ENCODE data around the gene HSF2.
"Not testable (repeated sequence)": the region's sequence is repeated elsewhere in the genome, so short reads cannot be mapped to it uniquely, and the experiment has no call there.

The HSF2 gene

DNA sequence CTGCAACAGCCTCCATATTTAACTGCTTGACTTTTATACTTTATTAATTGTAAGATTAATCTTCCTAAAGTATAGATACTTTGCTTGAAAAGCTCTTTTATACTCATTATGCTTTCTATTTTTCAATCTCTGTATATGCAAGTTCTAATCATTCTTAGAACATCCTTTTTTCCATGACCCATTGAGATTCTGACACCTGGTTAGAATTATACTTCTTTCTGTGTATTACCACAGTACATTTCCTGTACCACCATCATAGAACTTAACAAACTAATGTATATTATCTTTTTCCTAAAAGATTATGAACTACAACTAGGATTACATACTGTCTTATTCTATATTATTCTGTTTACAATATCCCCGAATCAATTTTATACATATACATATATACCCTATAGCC, 58.6 kb downstream of the HSF2 start:
- no peak for DNase-seq

DNA sequence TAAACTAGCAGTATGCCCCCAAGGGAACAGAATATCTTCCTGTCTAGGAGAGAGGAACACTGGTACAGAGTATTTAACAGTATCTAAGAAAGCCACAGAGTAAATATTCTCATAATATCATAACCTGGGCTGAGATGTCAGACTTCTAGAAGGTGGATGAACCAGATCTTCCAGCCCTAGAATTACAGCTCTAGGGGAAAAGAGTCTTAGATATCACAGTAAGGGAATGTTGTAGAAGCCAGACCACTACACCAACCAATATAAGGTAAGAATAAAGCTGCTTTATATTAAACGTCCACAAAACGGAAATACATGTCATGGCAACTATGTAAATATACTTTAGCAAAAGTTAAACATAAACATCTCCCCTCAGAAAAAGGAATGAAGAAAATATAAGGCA, 59.8 kb downstream of the HSF2 start:
- no peak for DNase-seq

DNA sequence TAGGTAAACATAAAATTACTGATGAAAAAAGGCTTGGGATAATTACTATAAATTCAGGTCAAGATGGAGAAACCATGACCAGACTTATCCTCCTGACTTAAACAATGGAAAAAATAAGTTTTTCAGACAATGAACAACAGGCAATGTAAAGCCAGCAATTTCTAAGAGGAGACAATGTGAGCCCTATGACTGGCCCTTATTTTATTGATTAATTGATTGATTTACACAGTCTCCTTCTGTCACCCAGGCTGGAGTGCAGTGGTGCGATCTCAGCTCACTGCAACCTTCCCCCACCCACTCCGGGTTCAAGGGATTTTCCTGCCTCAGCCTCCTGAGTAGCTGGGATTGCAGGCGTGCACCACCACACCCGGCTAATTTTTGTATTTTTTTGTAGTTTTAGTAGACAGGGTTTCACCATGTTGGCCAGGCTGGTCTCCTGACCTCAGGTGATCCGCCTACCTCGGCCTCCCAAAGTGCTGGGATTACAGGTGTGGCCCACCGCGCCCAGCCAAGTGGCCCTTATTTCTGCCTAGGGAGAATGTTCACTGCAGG, 60.5 kb downstream of the HSF2 start:
- DNase-seq, result not testable (repeated sequence)

DNA sequence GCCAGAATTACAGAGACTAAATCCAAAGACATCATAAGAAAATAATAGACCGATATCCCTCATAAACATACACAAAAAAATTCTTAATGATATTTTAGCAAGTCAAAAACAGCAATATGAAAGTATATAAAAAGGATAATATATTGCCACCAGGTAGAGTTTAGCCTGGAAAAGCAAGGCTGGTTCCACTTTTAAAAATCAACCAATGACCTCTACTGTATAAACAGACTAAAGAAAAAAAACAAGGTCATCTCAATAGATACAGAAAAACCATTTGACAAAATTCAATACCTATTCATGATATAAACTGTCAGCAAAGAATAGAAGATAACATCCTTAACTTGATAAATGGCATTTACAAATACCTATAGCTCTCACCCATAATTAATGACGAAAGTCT, 62.4 kb downstream of the HSF2 start:
- DNase-seq, result no peak

DNA sequence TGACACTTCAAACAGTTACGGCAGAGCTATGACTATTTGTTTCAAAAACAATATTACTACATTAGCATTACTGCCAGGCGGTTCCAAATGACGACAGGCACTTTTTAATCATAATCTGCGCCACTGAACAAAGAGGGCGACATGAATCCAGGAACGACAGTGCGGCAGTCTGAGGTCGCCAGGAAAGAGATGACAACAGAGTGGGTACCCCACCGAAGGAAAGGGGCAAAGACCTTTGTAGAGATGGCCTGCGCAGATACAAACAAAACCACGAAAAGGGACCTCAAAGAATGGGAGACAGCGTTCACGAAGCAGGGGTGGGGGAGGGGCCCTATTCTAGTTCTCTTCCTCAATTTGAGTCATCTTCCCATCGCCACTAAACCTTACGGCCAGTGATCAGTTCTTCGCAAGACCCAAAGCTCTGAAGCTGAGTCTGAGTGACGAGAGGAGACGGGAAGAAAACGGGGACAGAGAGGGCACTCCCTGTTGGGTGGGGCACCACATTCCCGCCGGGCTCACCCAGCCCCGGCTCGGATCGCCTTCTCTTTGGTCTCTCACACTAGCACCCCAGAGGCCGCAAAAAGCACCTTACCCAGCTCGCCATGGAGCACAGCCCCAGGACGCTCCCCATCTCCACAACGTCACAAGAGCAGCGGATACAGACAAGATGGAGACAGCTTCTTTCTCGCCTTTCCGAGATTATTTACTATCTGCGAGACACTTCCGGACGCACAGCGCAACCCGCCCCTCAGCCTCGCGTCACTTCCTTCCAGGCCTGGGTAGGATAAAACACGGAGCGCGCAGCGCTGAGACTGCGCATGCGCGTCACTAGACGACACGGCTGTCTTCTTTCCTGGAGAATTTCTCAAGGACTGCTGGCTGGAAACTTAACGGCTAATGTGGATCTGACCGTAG, 71.9 kb downstream of the HSF2 start, which contains the start of gene SERINC1:
Gene SERINC1 (minus strand): TSS at position 701 of the 915 bp plus-strand sequence. CDS start 70 bp downstream, at position 631.
- DNase-seq, result peak; percentile 82 to 84

DNA sequence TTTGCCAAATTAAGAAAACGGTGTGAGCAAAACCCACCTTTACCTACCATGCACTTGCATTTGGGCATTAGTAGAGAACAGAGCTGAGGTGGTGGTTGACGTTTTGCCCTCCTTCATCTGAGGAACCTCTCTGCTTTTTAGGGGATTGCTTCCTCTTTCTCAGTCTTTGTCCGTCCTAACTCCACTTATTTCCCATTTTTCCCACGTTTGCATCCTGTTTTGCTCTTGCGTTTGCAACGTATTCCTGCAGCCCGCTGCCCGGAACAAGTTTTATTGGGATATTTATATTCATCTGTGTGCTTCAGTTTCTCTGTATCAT, 72.5 kb downstream of the HSF2 start:
- no peak for DNase-seq

DNA sequence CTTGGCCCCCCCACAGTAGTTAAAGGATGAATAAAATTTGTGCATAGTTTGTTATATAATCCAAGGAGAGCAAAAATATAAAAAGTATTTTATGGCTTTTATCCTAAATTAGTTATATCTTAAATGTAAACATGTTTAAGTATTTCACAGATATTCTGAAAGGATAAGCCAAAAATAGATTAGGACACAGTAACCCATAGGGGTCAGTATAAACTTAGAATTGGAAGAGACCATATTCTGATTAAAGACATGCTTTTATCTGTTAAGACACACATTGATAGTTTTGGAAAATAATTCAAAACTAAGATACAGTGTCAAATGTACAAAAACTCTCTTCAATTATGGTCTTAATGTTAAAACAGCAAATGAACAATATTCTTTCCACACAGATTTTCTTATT, 76.7 kb downstream of the HSF2 start:
- DNase-seq, result no peak

DNA sequence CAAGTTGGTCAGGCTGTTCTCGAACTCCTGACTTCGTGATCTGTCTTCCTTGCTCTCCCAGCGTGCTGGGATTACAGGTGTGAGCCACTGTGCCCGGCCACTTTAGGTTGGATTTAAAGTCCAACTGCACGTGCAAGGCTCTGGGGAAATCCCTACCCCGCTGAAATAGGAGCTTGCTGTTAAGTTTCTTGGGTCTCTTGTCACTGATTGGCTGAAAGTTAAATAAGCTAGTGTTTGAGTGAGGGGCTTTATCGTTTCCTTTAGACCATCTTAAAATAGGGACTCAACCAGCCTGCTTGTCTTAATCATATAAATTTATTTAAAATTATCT, 83.3 kb downstream of the HSF2 start:
- DNase-seq, result no peak

Data from stimulated activated CD4-positive, alpha-beta T cell treated with anti-CD3 and anti-CD28 coated beads, Interleukin-2, amount 100 ng/mL, for 48 hours (primary cell).